ENCODE data around the gene ATXN1. TPM values are rescaled to one million over a fixed set of nuclear protein-coding genes. Genes with fewer than 3 reads are reported as not detected.

ATXN1 gene
- polyA plus RNA-seq, 1 donor (not counting 4 experiments of a cell fraction or from before 2014, with no cell fraction given), result 9.7 TPM

GRCh38 chr6:16446273-16446672 is 315.0 kb downstream of the ATXN1 start:
- Histone ChIP-seq H3K4me3 (ENCODE audit: control insufficient read depth in 2 of 3, extremely low read depth in 1 of 3, insufficient read depth in 2 of 3, low read depth in 1 of 3, low read length in 3 of 3) (no peak overlapping the region), H3K4me1 (ENCODE audit: control insufficient read depth, extremely low read depth, insufficient read depth, low read length) (no peaks in the 10 kb centered on the region), H3K79me2 (ENCODE audit: control insufficient read depth, insufficient read depth, low read length) (no peaks in the 10 kb centered on the region), H3K4me2 (ENCODE audit: control insufficient read depth, extremely low read depth, insufficient read depth, low read depth, low read length) (no peak overlapping the region), H3K27me3 (ENCODE audit: control insufficient read depth, extremely low read depth, insufficient read depth, low read length) (no peaks in the 10 kb centered on the region), H2AFZ (ENCODE audit: control insufficient read depth, low read length) (no peak overlapping the region), H3K9ac (ENCODE audit: control insufficient read depth, extremely low read depth, insufficient read depth, low read length) (no peak overlapping the region), H3K36me3 (ENCODE audit: control insufficient read depth in 2 of 2, extremely low read depth in 1 of 2, insufficient read depth in 2 of 2, low read length in 2 of 2) (no peaks in the 10 kb centered on the region), H3K27ac (ENCODE audit: control insufficient read depth, insufficient read depth, low read length) (no peak overlapping the region), H3K9me1 (ENCODE audit: control insufficient read depth, extremely low read depth, insufficient read depth, low read length) (no peaks in the 10 kb centered on the region), H4K20me1 (ENCODE audit: control insufficient read depth, extremely low read depth, insufficient read depth, low read length) (no peaks in the 10 kb centered on the region), H3K9me3 (ENCODE audit: control insufficient read depth, low read depth, low read length) (no peaks in the 10 kb centered on the region)
- dilution Hi-C loops (cut with MboI; ENCODE audit: extremely low pct_ligation_motif_present, low sequenced_read_pairs), result no loop called here
- no peak for DNase-seq (ENCODE audit: low read depth, low spot score)
- TF ChIP-seq EZH2 (IDR thresholded peaks at IDR 0.05; ENCODE audit: low read length) (no peak), CTCF (optimal IDR thresholded peaks at IDR 0.05 in 1 of 3, IDR thresholded peaks at IDR 0.05 in 1 of 3, conservative IDR thresholded peaks at IDR 0.05 in 1 of 3; ENCODE audit: extremely low read depth in 1 of 3, insufficient read depth in 2 of 3, low read length in 3 of 3) (no peak)
- no peak for FAIRE-seq

GRCh38 chr6:16442031-16442430 is 319.2 kb downstream of the ATXN1 start:
- no peaks in the 10 kb centered on the region for H4K20me1 ChIP-seq (ENCODE audit: control insufficient read depth, extremely low read depth, insufficient read depth, low read length)
- FAIRE-seq (no peak), DNase-seq (ENCODE audit: low read depth, low spot score) (no peak)
- TF ChIP-seq CTCF (optimal IDR thresholded peaks at IDR 0.05 in 1 of 3, IDR thresholded peaks at IDR 0.05 in 1 of 3, conservative IDR thresholded peaks at IDR 0.05 in 1 of 3; ENCODE audit: extremely low read depth in 1 of 3, insufficient read depth in 2 of 3, low read length in 3 of 3), result no peak
- no peak for TF ChIP-seq EZH2 (IDR thresholded peaks at IDR 0.05; ENCODE audit: low read length)
- no peaks in the 10 kb centered on the region for H3K9me3 ChIP-seq (ENCODE audit: control insufficient read depth, low read depth, low read length)
- no peak overlapping the region for H3K4me2 ChIP-seq (ENCODE audit: control insufficient read depth, extremely low read depth, insufficient read depth, low read depth, low read length)
- H3K4me3 ChIP-seq (ENCODE audit: control insufficient read depth in 2 of 3, extremely low read depth in 1 of 3, insufficient read depth in 2 of 3, low read depth in 1 of 3, low read length in 3 of 3), result no peak overlapping the region
- H2AFZ ChIP-seq (ENCODE audit: control insufficient read depth, low read length), result no peak overlapping the region
- no peaks in the 10 kb centered on the region for H3K79me2 ChIP-seq (ENCODE audit: control insufficient read depth, insufficient read depth, low read length)
- no peaks in the 10 kb centered on the region for H3K9me1 ChIP-seq (ENCODE audit: control insufficient read depth, extremely low read depth, insufficient read depth, low read length)
- H3K9ac ChIP-seq (ENCODE audit: control insufficient read depth, extremely low read depth, insufficient read depth, low read length), result no peak overlapping the region
- dilution Hi-C loops (cut with MboI; ENCODE audit: extremely low pct_ligation_motif_present, low sequenced_read_pairs), result no loop called here
- no peak overlapping the region for H3K27ac ChIP-seq (ENCODE audit: control insufficient read depth, insufficient read depth, low read length)
- no peaks in the 10 kb centered on the region for H3K27me3 ChIP-seq (ENCODE audit: control insufficient read depth, extremely low read depth, insufficient read depth, low read length)
- peaks cover 6% of the 10 kb centered on the region for H3K4me1 ChIP-seq (ENCODE audit: control insufficient read depth, extremely low read depth, insufficient read depth, low read length)
- no peaks in the 10 kb centered on the region for H3K36me3 ChIP-seq (ENCODE audit: control insufficient read depth in 2 of 2, extremely low read depth in 1 of 2, insufficient read depth in 2 of 2, low read length in 2 of 2)

Data from keratinocyte (primary cell).